Endothelial cell of umbilical vein (primary cell): ENCODE measurements around the gene RAB31.

Source experiments
- EZH2 ChIP-seq: IDR thresholded peaks from 2 replicates; pipeline ENCODE4 v1.6.1; 2012; ENCODE audit warnings: borderline replicate concordance, low read depth, mild to moderate bottlenecking, moderate library complexity, low read length, inconsistent platforms; ENCODE audit not compliant: severe bottlenecking
- POLR2AphosphoS5 ChIP-seq: IDR thresholded peaks from 2 replicates; pipeline ENCODE4 v1.6.1; 2012; ENCODE audit warnings: low read depth, mild to moderate bottlenecking, control low read depth, low read length, moderate library complexity; ENCODE audit not compliant: insufficient read depth
- TF ChIP-seq, protein P1 (sequence below), 2 donors: IDR thresholded peaks; 1 replicate in 1 of 2; 2 replicates in 1 of 2; pipeline ENCODE4 v1.5.1; 2011; ENCODE audit warnings: low read length in 2 of 2, mild to moderate bottlenecking in 2 of 2, moderate library complexity in 2 of 2, control low read depth in 1 of 2, inconsistent platforms in 1 of 2, low read depth in 1 of 2; ENCODE audit not compliant: insufficient read depth in 1 of 2; ENCODE audit errors: extremely low read depth in 1 of 2

DNA sequence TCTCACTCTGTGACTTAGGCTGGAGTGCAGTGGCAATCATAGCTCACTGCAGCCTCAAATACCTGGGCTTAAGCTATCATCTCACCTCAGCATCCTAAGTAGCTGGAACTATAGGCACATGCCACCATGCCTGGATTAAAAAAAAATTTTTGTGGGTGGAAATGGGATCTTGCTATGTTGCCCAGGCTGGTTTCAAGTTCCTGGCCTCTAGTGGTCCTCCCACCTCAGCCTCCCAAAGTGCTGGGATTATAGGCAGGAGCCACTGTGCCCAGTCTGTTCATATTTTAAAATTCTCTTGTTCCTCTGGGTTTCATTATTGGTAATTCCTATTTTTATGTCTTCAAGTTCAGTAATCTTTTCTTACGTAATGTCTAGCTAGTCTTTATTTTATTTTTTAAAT lies 25.5 kb upstream of the RAB31 start:
- TF ChIP-seq POLR2AphosphoS5 (no peak), EZH2 (no peak)
- TF ChIP-seq, protein P1, sequence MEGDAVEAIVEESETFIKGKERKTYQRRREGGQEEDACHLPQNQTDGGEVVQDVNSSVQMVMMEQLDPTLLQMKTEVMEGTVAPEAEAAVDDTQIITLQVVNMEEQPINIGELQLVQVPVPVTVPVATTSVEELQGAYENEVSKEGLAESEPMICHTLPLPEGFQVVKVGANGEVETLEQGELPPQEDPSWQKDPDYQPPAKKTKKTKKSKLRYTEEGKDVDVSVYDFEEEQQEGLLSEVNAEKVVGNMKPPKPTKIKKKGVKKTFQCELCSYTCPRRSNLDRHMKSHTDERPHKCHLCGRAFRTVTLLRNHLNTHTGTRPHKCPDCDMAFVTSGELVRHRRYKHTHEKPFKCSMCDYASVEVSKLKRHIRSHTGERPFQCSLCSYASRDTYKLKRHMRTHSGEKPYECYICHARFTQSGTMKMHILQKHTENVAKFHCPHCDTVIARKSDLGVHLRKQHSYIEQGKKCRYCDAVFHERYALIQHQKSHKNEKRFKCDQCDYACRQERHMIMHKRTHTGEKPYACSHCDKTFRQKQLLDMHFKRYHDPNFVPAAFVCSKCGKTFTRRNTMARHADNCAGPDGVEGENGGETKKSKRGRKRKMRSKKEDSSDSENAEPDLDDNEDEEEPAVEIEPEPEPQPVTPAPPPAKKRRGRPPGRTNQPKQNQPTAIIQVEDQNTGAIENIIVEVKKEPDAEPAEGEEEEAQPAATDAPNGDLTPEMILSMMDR (IDR thresholded peaks at IDR 0.05; ENCODE audit: extremely low read depth in 1 of 2, insufficient read depth in 1 of 2, low read depth in 1 of 2, low read length in 2 of 2), result no peak
